SK-N-SH (cell line): ENCODE data around the gene STEAP3.

Experiments used
- CHD2 ChIP-seq: fragments of 150-350 bp; IDR thresholded peaks from 2 replicates; pipeline ENCODE4 v1.6.1; 2018; ENCODE audit warnings: low read length; ENCODE audit not compliant: partially characterized antibody
- GABPA ChIP-seq: IDR thresholded peaks from 2 replicates; pipeline ENCODE4 v1.4.0; 2012; ENCODE audit warnings: low read depth, mild to moderate bottlenecking
- MXI1 ChIP-seq: IDR thresholded peaks from 2 replicates; pipeline ENCODE4 v1.6.1; 2012; ENCODE audit warnings: mild to moderate bottlenecking, low read depth, low read length, improper control_type of control experiment
- POLR2AphosphoS5 ChIP-seq: IDR thresholded peaks from 2 replicates; pipeline ENCODE4 v1.6.1; 2012; ENCODE audit warnings: low read depth, low read length
- SIN3A ChIP-seq: IDR thresholded peaks from 2 replicates; pipeline ENCODE4 v1.6.1; 2012; ENCODE audit warnings: low read depth, mild to moderate bottlenecking, low read length, moderate library complexity, borderline replicate concordance
- SMC3 ChIP-seq: IDR thresholded peaks from 2 replicates; pipeline ENCODE4 v1.6.1; 2012; ENCODE audit warnings: low read depth, low read length, improper control_type of control experiment
- TAF1 ChIP-seq: IDR thresholded peaks from 2 replicates; pipeline ENCODE4 v1.6.1; 2012; ENCODE audit warnings: low read depth, mild to moderate bottlenecking, low read length, moderate library complexity, borderline replicate concordance
- USF2 ChIP-seq: fragments of 150-350 bp; IDR thresholded peaks from 2 replicates; pipeline ENCODE4 v1.6.1; 2017; ENCODE audit warnings: antibody characterized with exemption, low read length, low read depth, borderline replicate concordance
- TF ChIP-seq, protein P1 (sequence below): fragments of 200-600 bp; sonication (generic); IDR thresholded peaks from 2 replicates; pipeline ENCODE4 v1.6.1; 2017; ENCODE audit warnings: antibody characterized with exemption, mild to moderate bottlenecking, moderate library complexity

DNA sequence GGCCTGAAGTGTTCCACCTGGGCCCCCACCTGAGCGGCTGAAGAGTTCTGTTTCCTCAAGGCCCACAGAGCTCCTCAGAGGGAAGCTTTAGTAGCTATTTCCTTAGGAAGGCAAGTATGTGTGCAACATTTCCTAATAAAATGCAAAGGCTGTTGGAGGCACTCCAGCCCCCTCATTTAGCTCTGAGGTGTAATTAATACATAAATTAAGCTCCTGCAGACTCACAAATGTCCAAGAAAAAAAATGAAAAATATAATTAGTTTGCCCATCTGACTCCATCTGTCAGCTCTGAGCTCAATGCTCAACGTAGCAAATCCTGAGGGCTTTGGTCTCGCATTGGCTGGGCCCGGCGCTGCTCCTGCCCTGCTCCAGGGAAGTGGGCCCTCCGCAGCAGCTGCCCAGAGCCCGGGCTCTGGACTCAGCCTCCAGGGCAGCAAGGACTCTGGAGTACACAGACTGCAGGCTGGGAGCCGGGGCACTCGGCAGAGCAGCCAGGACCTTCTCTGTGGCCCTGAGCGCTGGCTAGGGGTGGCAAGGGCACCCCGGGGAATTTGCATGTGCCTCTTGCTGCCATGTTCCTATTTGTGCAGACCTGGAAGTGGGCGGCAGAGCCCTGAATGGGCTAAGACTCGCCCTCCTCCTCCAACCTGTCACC, 41.7 kb upstream of the STEAP3 start:
- TF ChIP-seq POLR2AphosphoS5 (no peak), SIN3A (no peak), TAF1 (no peak), CHD2 (no peak), USF2 (no peak), MXI1 (no peak), SMC3 (no peak), GABPA (no peak)
- TF ChIP-seq, protein P1, sequence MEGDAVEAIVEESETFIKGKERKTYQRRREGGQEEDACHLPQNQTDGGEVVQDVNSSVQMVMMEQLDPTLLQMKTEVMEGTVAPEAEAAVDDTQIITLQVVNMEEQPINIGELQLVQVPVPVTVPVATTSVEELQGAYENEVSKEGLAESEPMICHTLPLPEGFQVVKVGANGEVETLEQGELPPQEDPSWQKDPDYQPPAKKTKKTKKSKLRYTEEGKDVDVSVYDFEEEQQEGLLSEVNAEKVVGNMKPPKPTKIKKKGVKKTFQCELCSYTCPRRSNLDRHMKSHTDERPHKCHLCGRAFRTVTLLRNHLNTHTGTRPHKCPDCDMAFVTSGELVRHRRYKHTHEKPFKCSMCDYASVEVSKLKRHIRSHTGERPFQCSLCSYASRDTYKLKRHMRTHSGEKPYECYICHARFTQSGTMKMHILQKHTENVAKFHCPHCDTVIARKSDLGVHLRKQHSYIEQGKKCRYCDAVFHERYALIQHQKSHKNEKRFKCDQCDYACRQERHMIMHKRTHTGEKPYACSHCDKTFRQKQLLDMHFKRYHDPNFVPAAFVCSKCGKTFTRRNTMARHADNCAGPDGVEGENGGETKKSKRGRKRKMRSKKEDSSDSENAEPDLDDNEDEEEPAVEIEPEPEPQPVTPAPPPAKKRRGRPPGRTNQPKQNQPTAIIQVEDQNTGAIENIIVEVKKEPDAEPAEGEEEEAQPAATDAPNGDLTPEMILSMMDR = no peak
